K562 (cell line): ENCODE measurements around the gene TSTD2. TPM values are rescaled to one million over a fixed set of nuclear protein-coding genes. Genes with fewer than 3 reads are reported as not detected.

Experiments
- ATAC-seq: fragments of 200-7000 bp; cut with Tn5 transposase; 3 replicates; pipeline ENCODE4 v1.9.1; 2020; ENCODE audit warnings: moderate library complexity
- BruUV-seq: library from RNA; stranded (reverse); fragments of 400-500 nt; replicated peaks from 2 replicates; lab custom pipeline; 2021; lab: Mats Ljungman, UMichigan
- CTCF ChIA-PET: fragments of 300-600 bp; formaldehyde crosslinking; extraction: SDS; loops from one replicate; lab custom pipeline; 2021; ENCODE audit warnings: low intra/inter-chr PET ratio; lab: Yijun Ruan, JAX
- POLR2A ChIA-PET: fragments of 300-600, 350-650 bp; sonication (Branson Sonifier 250); formaldehyde crosslinking; extraction: SDS; loops from one replicate; lab custom pipeline; 2021; ENCODE audit warnings: antibody characterized with exemption, inconsistent platforms; lab: Yijun Ruan, JAX
- DNase-seq, 4 experiments: peaks; one replicate each; pipeline versions ENCODE4 v3.0.0 to v3.0.0-alpha.2; 2011 to 2018; ENCODE audit warnings: low spot score in 3 of 4, mixed read lengths in 3 of 4; ENCODE audit errors: extremely low read depth in 1 of 4
- FAIRE-seq: peaks from 2 replicates; lab custom pipeline; 2011; peaks lifted over from hg19 to GRCh38; lab: Jason Lieb, UNC
- H2AFZ ChIP-seq: 2 replicates; pipeline ENCODE4 v1.6.0; 2011; ENCODE audit warnings: low read depth, low read length, control low read depth, inconsistent platforms
- H3K27ac ChIP-seq: fragments of 200-600 bp; 3 replicates; pipeline ENCODE4 v1.8.0; 2011; ENCODE audit warnings: low read depth, mild to moderate bottlenecking, control low read depth, inconsistent platforms, low read length, moderate library complexity, mixed read lengths; ENCODE audit errors: extremely low read depth
- H3K27me3 ChIP-seq, 2 experiments: fragments of 300-600 bp in 1 of 2; 2 replicates in 1 of 2; 3 replicates in 1 of 2; pipeline versions ENCODE4 v1.6.0 to v1.8.0; 2011; ENCODE audit warnings: inconsistent platforms in 2 of 2, low read length in 2 of 2, mild to moderate bottlenecking in 1 of 2, mixed read lengths in 1 of 2, moderate library complexity in 1 of 2; ENCODE audit not compliant: control insufficient read depth in 2 of 2, insufficient read depth in 2 of 2
- H3K36me3 ChIP-seq: fragments of 300-600 bp; 3 replicates; pipeline ENCODE4 v1.8.0; 2011; ENCODE audit warnings: mild to moderate bottlenecking, low read length, inconsistent platforms; ENCODE audit not compliant: control insufficient read depth, insufficient read depth
- H3K4me1 ChIP-seq, 2 experiments: fragments of 200-600 bp in 1 of 2; replicated peaks in 1 of 2; 2 replicates in 1 of 2; 3 replicates in 1 of 2; pipeline versions ENCODE4 v1.5.1 to v1.8.0; 2011; ENCODE audit warnings: inconsistent platforms in 2 of 2, low read length in 2 of 2, mild to moderate bottlenecking in 1 of 2, mixed read lengths in 1 of 2, moderate library complexity in 1 of 2; ENCODE audit not compliant: control insufficient read depth in 2 of 2, insufficient read depth in 2 of 2
- H3K4me2 ChIP-seq: 2 replicates; pipeline ENCODE4 v1.6.1; 2011; ENCODE audit warnings: low read length, control low read depth, inconsistent platforms, mixed read lengths; ENCODE audit not compliant: insufficient read depth
- H3K4me3 ChIP-seq: fragments of 200-600 bp; sonication (generic), shearing (Covaris generic); 2 replicates; pipeline ENCODE4 v1.5.1; 2016; ENCODE audit warnings: control low read depth, inconsistent platforms
- H3K79me2 ChIP-seq: fragments of 200-600 bp; 3 replicates; pipeline ENCODE4 v1.8.0; 2011; ENCODE audit warnings: low read length, inconsistent platforms; ENCODE audit not compliant: control insufficient read depth, insufficient read depth
- H3K9ac ChIP-seq, 2 experiments: 2 replicates each; pipeline versions ENCODE4 v1.6.0 to v1.6.1; 2011; ENCODE audit warnings: low read depth in 2 of 2, low read length in 2 of 2, control low read depth in 1 of 2, inconsistent platforms in 1 of 2, mild to moderate bottlenecking in 1 of 2, mixed read lengths in 1 of 2; ENCODE audit not compliant: insufficient read depth in 1 of 2
- H3K9me1 ChIP-seq: one replicate; pipeline ENCODE4 v1.6.0; 2011; ENCODE audit warnings: inconsistent platforms, mild to moderate bottlenecking, low read length, moderate library complexity; ENCODE audit not compliant: control insufficient read depth, insufficient read depth
- H3K9me3 ChIP-seq: replicated peaks from 2 replicates; pipeline ENCODE4 v1.5.1; 2011; ENCODE audit warnings: low read depth, low read length, inconsistent platforms; ENCODE audit not compliant: control insufficient read depth, insufficient read depth
- H4K20me1 ChIP-seq: replicated peaks from 2 replicates; pipeline ENCODE4 v1.6.1; 2011; ENCODE audit warnings: low read length, inconsistent platforms, mixed read lengths; ENCODE audit not compliant: control insufficient read depth, insufficient read depth
- CREB3 ChIP-seq: fragments of 450-650 bp; conservative IDR thresholded peaks from 2 replicates; pipeline ENCODE4 v1.6.1; 2016; ENCODE audit warnings: missing genetic modification characterization, low read depth, mild to moderate bottlenecking, missing compliant biosample characterization, moderate library complexity
- DEAF1 ChIP-seq: fragments of 450-650 bp; formaldehyde crosslinking; IDR thresholded peaks from 2 replicates; pipeline ENCODE4 v1.4.0; 2020; ENCODE audit warnings: mild to moderate bottlenecking, moderate library complexity
- HOXB6 ChIP-seq: fragments of 250-450 bp; sonication (Bioruptor Pico); IDR thresholded peaks from 2 replicates; pipeline ENCODE4 v1.5.1; 2022; ENCODE audit warnings: mild to moderate bottlenecking, borderline replicate concordance
- KDM4B ChIP-seq, 2 experiments: fragments of 450-650 bp in 1 of 2; sonication (generic) in 1 of 2; IDR thresholded peaks; 2 replicates each; pipeline ENCODE4 v1.6.1; 2016 to 2017; ENCODE audit warnings: borderline replicate concordance in 2 of 2, antibody characterized with exemption in 1 of 2, low read depth in 1 of 2, mild to moderate bottlenecking in 1 of 2
- RBBP5 ChIP-seq: fragments of 200-600 bp; sonication (generic); IDR thresholded peaks from 2 replicates; pipeline ENCODE4 v1.6.1; 2012; ENCODE audit warnings: borderline replicate concordance, mild to moderate bottlenecking, low read length, control low read depth, inconsistent platforms; ENCODE audit not compliant: insufficient read depth, poor library complexity, severe bottlenecking
- U2AF1 ChIP-seq: fragments of 200-400 bp; formaldehyde crosslinking; optimal IDR thresholded peaks from 2 replicates; pipeline ENCODE3; 2017; ENCODE audit warnings: mild to moderate bottlenecking, low read depth, low read length, moderate library complexity
- ZKSCAN3 ChIP-seq: fragments of 250-450 bp; sonication (Bioruptor Pico); IDR thresholded peaks from 2 replicates; pipeline ENCODE4 v1.4.0; 2020
- ZNF121 ChIP-seq: sonication (generic); formaldehyde crosslinking; conservative IDR thresholded peaks from 2 replicates; pipeline ENCODE4 v1.8.0; 2022; ENCODE audit warnings: missing genetic modification reagents
- ZNF124 ChIP-seq: sonication (generic); formaldehyde crosslinking; IDR thresholded peaks from 2 replicates; pipeline ENCODE4 v1.8.1; 2022; ENCODE audit warnings: missing genetic modification reagents
- ZNF174 ChIP-seq: fragments of 250-450 bp; sonication (Bioruptor Pico); IDR thresholded peaks from 2 replicates; pipeline ENCODE4 v1.4.0; 2020; ENCODE audit warnings: mild to moderate bottlenecking
- WGBS: fragments of 100-300 bp; shearing (Covaris generic); methylation state at CpG from one replicate; pipeline ENCODE4 v1.1.6; 2016; ENCODE audit warnings: low coverage, mixed read lengths; ENCODE audit not compliant: insufficient coverage; ENCODE audit errors: missing lambda C conversion rate; 5-methylcytosine and 5-hydroxymethylcytosine counted together
- in situ Hi-C: fragments of 300-500 bp; cut with MboI; formaldehyde crosslinking; loops from 4 replicates; pipeline ENCODE4 v1.15.0; 2018; ENCODE audit warnings: inconsistent platforms, mixed read lengths
- intact Hi-C: fragments of 100-400 bp; cut with micrococcal nuclease; formaldehyde crosslinking; loops from 2 replicates; pipeline ENCODE4 v1.14.2; 2022
- polyA plus RNA-seq, 8 experiments: library from polyadenylated mRNA; depleted of rRNA in 4 of 8; stranded (reverse) in 5 of 8; unstranded in 3 of 8; fragments of >200 nt; fragmentation: Nextera tagmentation in 2 of 8; fragmentation: Illumina TruSeq in 1 of 8; extraction: Ambion mirVana in 2 of 8; extraction: Trizol in 1 of 8; gene quantifications; 2 replicates each; pipeline versions ENCODE4 v1.2.1 to v1.2.3, GENCODE V29; 2011 to 2014; ENCODE audit warnings: inconsistent platforms in 1 of 8, missing spikeins in 1 of 8
- total RNA-seq, 7 experiments: library from RNA; depleted of rRNA in 6 of 7; stranded (reverse); fragments of >200 nt in 6 of 7; fragmentation: Illumina TruSeq in 2 of 7; extraction: Trizol in 2 of 7; gene quantifications; 2 replicates each; pipeline versions ENCODE4 v1.2.1 to v1.2.3, GENCODE V29; 2011 to 2021; ENCODE audit warnings: low replicate concordance in 1 of 7

Gene TSTD2
- total and polyA plus RNA-seq, 9 of the 15 experiments (the other 6 are each of a cell fraction or from before 2014, with no cell fraction given), result 10.1 to 36.7 (median 19.0) TPM

GRCh38 chr9:97553141-97553540 is 80.0 kb downstream of the TSTD2 start:
- intact Hi-C loops, result no loop called here
- no TSS peak for BruUV-seq
- H3K9ac ChIP-seq, result no peak overlapping the region
- H3K4me3 ChIP-seq, result no peak overlapping the region
- no peak overlapping the region for H2AFZ ChIP-seq
- no peaks in the 10 kb centered on the region for H3K79me2 ChIP-seq
- in situ Hi-C loops, result no loop called here
- DNase-seq (no peak), FAIRE-seq (no peak), ATAC-seq (no peak)
- ChIA-PET CTCF (no interaction called here), POLR2A (interaction anchor here (1.4 kb wide), 1 partner anchor 19 kb away, joined by 3 read pairs; no protein-coding TSS in a partner anchor)
- H3K9me3 ChIP-seq, result no peaks in the 10 kb centered on the region
- H4K20me1 ChIP-seq, result 0 out of 2 replicates have a peak, but pooled peaks cover 5% of the 10 kb centered on the region
- no peak overlapping the region for H3K27ac ChIP-seq
- H3K9me1 ChIP-seq, result no peaks in the 10 kb centered on the region
- H3K36me3 ChIP-seq, result peaks cover 42% of the 10 kb centered on the region
- H3K27me3 ChIP-seq, result no peaks in the 10 kb centered on the region
- H3K4me1 ChIP-seq, result no peaks in the 10 kb centered on the region
- no peak overlapping the region for H3K4me2 ChIP-seq
- WGBS, result 94% methylated on average over 4 of the region's 6 CpGs
- TF ChIP-seq U2AF1, result no peak
- no peak for TF ChIP-seq ZKSCAN3
- TF ChIP-seq ZNF124 (CRISPR knock-in tag), result no peak
- no peak for TF ChIP-seq DEAF1
- no peak for TF ChIP-seq ZNF174 (CRISPR knock-in tag)
- TF ChIP-seq ZNF121 (CRISPR knock-in tag), result no peak
- no peak for TF ChIP-seq HOXB6 (CRISPR knock-in tag)
- no peak for TF ChIP-seq RBBP5
- TF ChIP-seq KDM4B (IDR thresholded peaks at IDR 0.05; ENCODE audit: borderline replicate concordance in 2 of 2, low read depth in 1 of 2), result no peak
- no peak for TF ChIP-seq CREB3 (tag)
